Endothelial cell (in vitro differentiated cells): ENCODE results near the gene RAB3GAP2. TPM values are rescaled to one million over a fixed set of nuclear protein-coding genes. Genes with fewer than 3 reads are reported as not detected.
A peak's percentile ranks its signal among the peaks of the same experiment; 100 is the strongest.

Source experiments
- DNase-seq: peaks from one replicate; pipeline ENCODE4 v3.0.0; 2021; ENCODE audit warnings: low spot score
- H3K27ac Mint-ChIP-seq: one replicate; pipeline ENCODE4 v1.8.0; 2021; ENCODE audit warnings: mixed read lengths, inconsistent platforms; ENCODE audit not compliant: unreplicated experiment
- H3K27me3 Mint-ChIP-seq: one replicate; pipeline ENCODE4 v1.8.0; 2021; ENCODE audit warnings: mild to moderate bottlenecking, moderate library complexity, mixed read lengths, inconsistent platforms; ENCODE audit not compliant: unreplicated experiment
- H3K36me3 Mint-ChIP-seq: one replicate; pipeline ENCODE4 v1.8.0; 2021; ENCODE audit warnings: mild to moderate bottlenecking, low read depth, mixed read lengths, inconsistent platforms; ENCODE audit not compliant: unreplicated experiment
- H3K4me1 Mint-ChIP-seq: one replicate; pipeline ENCODE4 v1.8.0; 2021; ENCODE audit warnings: mild to moderate bottlenecking, mixed read lengths, inconsistent platforms; ENCODE audit not compliant: unreplicated experiment
- H3K4me3 Mint-ChIP-seq: one replicate; pipeline ENCODE4 v1.8.0; 2021; ENCODE audit warnings: mild to moderate bottlenecking, mixed read lengths, inconsistent platforms; ENCODE audit not compliant: unreplicated experiment
- H3K9me3 Mint-ChIP-seq: one replicate; pipeline ENCODE4 v1.8.0; 2021; ENCODE audit warnings: mixed read lengths, inconsistent platforms; ENCODE audit not compliant: unreplicated experiment
- total RNA-seq: library from RNA; stranded (reverse); fragmentation: NEBNext Ultra II Directional; extraction: Animal tissue kit (Norgen Biotek cat#: 25700); gene quantifications from one replicate; pipeline ENCODE4 v1.2.1, GENCODE V29; 2021; ENCODE audit not compliant: unreplicated experiment
- TF ChIP-seq, protein P1 (sequence below): fragments of 200-600 bp; sonication (generic); IDR thresholded peaks from one replicate; pipeline ENCODE4 v1.5.0; 2021; ENCODE audit warnings: antibody characterized with exemption; ENCODE audit not compliant: unreplicated experiment

RAB3GAP2 gene
- total RNA-seq, 1 donor from 2014 or later: 34.5 TPM

- no peak for DNase-seq
- H3K9me3 Mint-ChIP-seq: no peaks in the 10 kb centered on the region
- TF ChIP-seq, protein P1, sequence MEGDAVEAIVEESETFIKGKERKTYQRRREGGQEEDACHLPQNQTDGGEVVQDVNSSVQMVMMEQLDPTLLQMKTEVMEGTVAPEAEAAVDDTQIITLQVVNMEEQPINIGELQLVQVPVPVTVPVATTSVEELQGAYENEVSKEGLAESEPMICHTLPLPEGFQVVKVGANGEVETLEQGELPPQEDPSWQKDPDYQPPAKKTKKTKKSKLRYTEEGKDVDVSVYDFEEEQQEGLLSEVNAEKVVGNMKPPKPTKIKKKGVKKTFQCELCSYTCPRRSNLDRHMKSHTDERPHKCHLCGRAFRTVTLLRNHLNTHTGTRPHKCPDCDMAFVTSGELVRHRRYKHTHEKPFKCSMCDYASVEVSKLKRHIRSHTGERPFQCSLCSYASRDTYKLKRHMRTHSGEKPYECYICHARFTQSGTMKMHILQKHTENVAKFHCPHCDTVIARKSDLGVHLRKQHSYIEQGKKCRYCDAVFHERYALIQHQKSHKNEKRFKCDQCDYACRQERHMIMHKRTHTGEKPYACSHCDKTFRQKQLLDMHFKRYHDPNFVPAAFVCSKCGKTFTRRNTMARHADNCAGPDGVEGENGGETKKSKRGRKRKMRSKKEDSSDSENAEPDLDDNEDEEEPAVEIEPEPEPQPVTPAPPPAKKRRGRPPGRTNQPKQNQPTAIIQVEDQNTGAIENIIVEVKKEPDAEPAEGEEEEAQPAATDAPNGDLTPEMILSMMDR: no peak
- H3K4me1 Mint-ChIP-seq: no peaks in the 10 kb centered on the region
- peaks cover 3% of the 10 kb centered on the region for H3K27me3 Mint-ChIP-seq
- no peak overlapping the region for H3K27ac Mint-ChIP-seq
- no peaks in the 10 kb centered on the region for H3K36me3 Mint-ChIP-seq
- H3K4me3 Mint-ChIP-seq: no peak overlapping the region
These were observed 34.1 kb upstream of the RAB3GAP2 start for GRCh38 chr1:220306339-220306738.

GRCh38 chr1:220303871-220304270 lies 31.6 kb upstream of the RAB3GAP2 start:
- Mint-ChIP-seq H3K4me1 (peaks cover 5% of the 10 kb centered on the region), H3K4me3 (no peak overlapping the region), H3K27me3 (no peaks in the 10 kb centered on the region), H3K27ac (no peak overlapping the region), H3K36me3 (no peaks in the 10 kb centered on the region), H3K9me3 (no peaks in the 10 kb centered on the region)
- DNase-seq: no peak
- TF ChIP-seq, protein P1: no peak

DNA sequence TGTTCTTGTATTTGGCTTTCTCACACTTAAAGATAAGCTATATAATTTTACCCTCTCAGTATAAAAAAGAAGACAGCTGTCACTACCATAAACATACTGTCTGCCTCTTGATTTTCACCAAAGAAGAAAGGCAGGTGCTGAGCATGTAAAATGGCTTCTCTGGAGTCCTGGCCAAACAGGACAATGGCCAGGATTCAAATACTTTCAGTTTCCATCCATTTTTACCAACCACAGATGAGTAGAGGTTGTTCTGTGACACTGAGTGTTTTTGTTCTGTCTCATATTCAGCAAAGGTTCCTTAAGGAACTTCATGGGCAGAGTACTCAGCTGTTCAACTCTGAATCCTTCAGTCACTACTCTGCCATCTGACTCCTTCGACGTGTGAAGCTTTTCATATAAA lies 29.4 kb upstream of the RAB3GAP2 start:
- Mint-ChIP-seq H3K27me3 (no peaks in the 10 kb centered on the region), H3K4me3 (no peak overlapping the region), H3K4me1 (peaks cover 18% of the 10 kb centered on the region), H3K36me3 (no peaks in the 10 kb centered on the region), H3K9me3 (no peaks in the 10 kb centered on the region), H3K27ac (no peak overlapping the region)
- no peak for DNase-seq
- TF ChIP-seq, protein P1: no peak

GRCh38 chr1:220300442-220301121 lies 28.3 kb upstream of the RAB3GAP2 start:
- peak; percentile 27 for DNase-seq
- Mint-ChIP-seq H3K4me3 (no peak overlapping the region), H3K36me3 (no peaks in the 10 kb centered on the region)

DNA sequence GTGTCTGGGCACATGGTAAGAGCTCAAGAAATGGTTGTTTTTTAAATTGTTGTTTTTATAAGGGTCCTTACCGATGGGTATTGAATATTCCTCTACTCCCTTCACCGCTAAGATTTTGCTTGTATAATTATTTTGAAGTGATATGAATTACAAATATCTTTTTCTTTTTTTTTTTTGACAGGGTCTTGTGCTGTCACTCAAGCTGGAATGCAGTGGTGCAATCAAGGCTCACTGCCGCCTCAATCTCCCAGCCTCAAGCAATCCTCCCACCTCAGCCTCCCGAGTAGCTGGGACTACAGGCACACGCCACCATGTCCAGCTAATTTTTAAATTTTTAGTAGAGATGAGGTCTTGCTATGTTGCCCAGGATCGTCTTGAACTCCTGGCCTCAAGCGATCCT lies 27.1 kb upstream of the RAB3GAP2 start:
- Mint-ChIP-seq H3K36me3 (no peaks in the 10 kb centered on the region), H3K9me3 (no peaks in the 10 kb centered on the region), H3K4me1 (peaks cover 18% of the 10 kb centered on the region), H3K27me3 (no peaks in the 10 kb centered on the region), H3K27ac (no peak overlapping the region), H3K4me3 (no peak overlapping the region)
- no peak for DNase-seq
- TF ChIP-seq, protein P1: no peak

More at GRCh38 chr1:220300442-220301121, 28.3 kb upstream of the RAB3GAP2 start:
- peaks cover 18% of the 10 kb centered on the region for H3K4me1 Mint-ChIP-seq
- peak overlapping the region; percentile 84 for H3K27ac Mint-ChIP-seq
- H3K27me3 Mint-ChIP-seq: no peaks in the 10 kb centered on the region
- no peaks in the 10 kb centered on the region for H3K9me3 Mint-ChIP-seq
- TF ChIP-seq, protein P1: no peak
